CD4-positive, alpha-beta T cell (primary cell): ENCODE data around the gene PAK1. TPM values are rescaled to one million over a fixed set of nuclear protein-coding genes. Genes with fewer than 3 reads are reported as not detected.

ENCODE experiments used
- ATAC-seq: fragments of 200-7000 bp; cut with Tn5 transposase; one replicate; pipeline ENCODE4 v1.10.0; 2022; ENCODE audit warnings: mild to moderate bottlenecking; ENCODE audit not compliant: poor library complexity
- CTCF ChIA-PET: fragments of 350-600 bp; sonication (Branson Sonifier 250); formaldehyde crosslinking; loops from one replicate; lab custom pipeline; 2021; ENCODE audit warnings: antibody characterized with exemption, inconsistent platforms; lab: Charles Lee
- POLR2A ChIA-PET: fragments of 350-600 bp; sonication (Branson Sonifier 250); formaldehyde crosslinking; loops from one replicate; lab custom pipeline; 2021; ENCODE audit warnings: antibody characterized with exemption, inconsistent platforms; lab: Charles Lee
- DNase-seq, 14 experiments: peaks; one replicate each; pipeline ENCODE4 v3.0.0-alpha.2; 2013 to 2020; ENCODE audit warnings: mixed read lengths in 2 of 14
- H3K27ac ChIP-seq, 2 donors: one replicate each; pipeline versions ENCODE4 v1.5.1 to v1.7.0; 2013; ENCODE audit warnings: low read length in 2 of 2, low read depth in 1 of 2, mild to moderate bottlenecking in 1 of 2
- H3K27me3 ChIP-seq, 2 experiments: 1 replicate in 1 of 2; 2 replicates in 1 of 2; pipeline versions ENCODE4 v1.6.1 to v1.7.0; 2013; ENCODE audit warnings: low read length in 2 of 2, control low read depth in 1 of 2, mild to moderate bottlenecking in 1 of 2, moderate library complexity in 1 of 2; ENCODE audit not compliant: insufficient read depth in 2 of 2, control insufficient read depth in 1 of 2
- H3K36me3 ChIP-seq: one replicate; pipeline ENCODE4 v1.6.1; 2013; ENCODE audit warnings: low read length, control low read depth; ENCODE audit not compliant: insufficient read depth
- H3K4me1 ChIP-seq: one replicate; pipeline ENCODE4 v1.6.1; 2013; ENCODE audit warnings: low read length, control low read depth; ENCODE audit not compliant: insufficient read depth
- H3K4me3 ChIP-seq: one replicate; pipeline ENCODE4 v1.5.1; 2013; ENCODE audit warnings: mild to moderate bottlenecking, low read length, moderate library complexity
- H3K9me3 ChIP-seq, 2 experiments: 1 replicate in 1 of 2; 2 replicates in 1 of 2; pipeline versions ENCODE4 v1.6.1 to v1.7.0; 2013; ENCODE audit warnings: low read length in 2 of 2, mild to moderate bottlenecking in 2 of 2, control low read depth in 1 of 2, moderate library complexity in 1 of 2; ENCODE audit not compliant: control insufficient read depth in 1 of 2, insufficient read depth in 1 of 2
- H3K27ac Mint-ChIP-seq: one replicate; pipeline ENCODE4 v1.8.0; 2020; ENCODE audit warnings: mixed read lengths
- H3K27me3 Mint-ChIP-seq: one replicate; pipeline ENCODE4 v1.8.0; 2021; ENCODE audit warnings: mixed read lengths
- H3K36me3 Mint-ChIP-seq: one replicate; pipeline ENCODE4 v1.8.0; 2021; ENCODE audit warnings: low read depth, mixed read lengths
- H3K4me1 Mint-ChIP-seq: one replicate; pipeline ENCODE4 v1.8.0; 2021; ENCODE audit warnings: low read depth, mixed read lengths
- H3K4me3 Mint-ChIP-seq: one replicate; pipeline ENCODE4 v1.8.0; 2020; ENCODE audit warnings: mild to moderate bottlenecking, mixed read lengths
- H3K9me3 Mint-ChIP-seq: one replicate; pipeline ENCODE4 v1.8.0; 2020; ENCODE audit warnings: mixed read lengths
- intact Hi-C, 2 experiments: fragments of 100-400 bp; cut with DNase I in 1 of 2; cut with micrococcal nuclease in 1 of 2; formaldehyde crosslinking; loops; one replicate each; pipeline versions ENCODE4 v1.15.1 to v1.9.0; 2023 to 2025; cut with DNase I, micrococcal nuclease
- total RNA-seq, 174 experiments: library from RNA in 2 of 174; stranded (reverse) in 2 of 174; gene quantifications; one replicate each; pipeline ENCODE4 v1.2.3 and lab custom pipeline; 2021 to 2026
- TF ChIP-seq, protein P1 (sequence below): fragments of 200-600 bp; IDR thresholded peaks from one replicate; pipeline ENCODE4 v1.8.0; 2022; ENCODE audit warnings: antibody characterized with exemption, mild to moderate bottlenecking

The PAK1 gene
- total RNA-seq, 2 experiments from 2014 or later = 6.9 to 12.6 TPM

DNA sequence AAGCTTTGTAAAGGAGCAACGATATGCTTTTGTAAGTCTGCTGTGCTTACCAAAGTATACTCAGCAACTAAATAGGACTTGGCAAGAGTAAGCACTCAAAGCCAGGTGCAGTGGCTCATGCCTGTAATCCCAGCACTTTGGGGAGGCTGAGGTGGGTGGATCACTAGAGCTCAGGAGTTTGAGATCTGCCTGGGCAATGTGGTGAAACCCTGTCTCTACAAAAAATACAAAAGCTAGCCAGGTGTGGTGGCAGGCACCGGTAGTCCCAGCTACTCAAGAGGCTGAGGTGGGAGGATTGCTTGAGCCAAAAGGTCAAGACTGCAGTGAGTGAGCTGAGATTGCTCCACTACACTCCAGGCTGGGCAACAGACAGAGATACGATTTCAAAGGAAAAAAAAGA is 67.5 kb downstream of the PAK1 start:
- Mint-ChIP-seq H3K9me3 (no peaks in the 10 kb centered on the region), H3K4me3 (no peak overlapping the region), H3K27ac (no peak overlapping the region), H3K4me1 (peaks cover 29% of the 10 kb centered on the region), H3K27me3 (no peaks in the 10 kb centered on the region), H3K36me3 (no peaks in the 10 kb centered on the region)
- DNase-seq (no peak), ATAC-seq (no peak)
- POLR2A ChIA-PET = no interaction called here
- TF ChIP-seq, protein P1, sequence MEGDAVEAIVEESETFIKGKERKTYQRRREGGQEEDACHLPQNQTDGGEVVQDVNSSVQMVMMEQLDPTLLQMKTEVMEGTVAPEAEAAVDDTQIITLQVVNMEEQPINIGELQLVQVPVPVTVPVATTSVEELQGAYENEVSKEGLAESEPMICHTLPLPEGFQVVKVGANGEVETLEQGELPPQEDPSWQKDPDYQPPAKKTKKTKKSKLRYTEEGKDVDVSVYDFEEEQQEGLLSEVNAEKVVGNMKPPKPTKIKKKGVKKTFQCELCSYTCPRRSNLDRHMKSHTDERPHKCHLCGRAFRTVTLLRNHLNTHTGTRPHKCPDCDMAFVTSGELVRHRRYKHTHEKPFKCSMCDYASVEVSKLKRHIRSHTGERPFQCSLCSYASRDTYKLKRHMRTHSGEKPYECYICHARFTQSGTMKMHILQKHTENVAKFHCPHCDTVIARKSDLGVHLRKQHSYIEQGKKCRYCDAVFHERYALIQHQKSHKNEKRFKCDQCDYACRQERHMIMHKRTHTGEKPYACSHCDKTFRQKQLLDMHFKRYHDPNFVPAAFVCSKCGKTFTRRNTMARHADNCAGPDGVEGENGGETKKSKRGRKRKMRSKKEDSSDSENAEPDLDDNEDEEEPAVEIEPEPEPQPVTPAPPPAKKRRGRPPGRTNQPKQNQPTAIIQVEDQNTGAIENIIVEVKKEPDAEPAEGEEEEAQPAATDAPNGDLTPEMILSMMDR = no peak
- no peak overlapping the region for H3K27ac ChIP-seq
- no peaks in the 10 kb centered on the region for H3K9me3 ChIP-seq
- intact Hi-C loops = no loop called here
- H3K4me1 ChIP-seq = peaks cover 10% of the 10 kb centered on the region
- H3K27me3 ChIP-seq = no peaks in the 10 kb centered on the region
- H3K36me3 ChIP-seq = no peaks in the 10 kb centered on the region
- CTCF ChIA-PET = interaction anchor here (0.5 to 1.1 kb wide), 2 partner anchors 12 to 136 kb away, joined by 3 to 4 read pairs; no protein-coding TSS in a partner anchor
- H3K4me3 ChIP-seq = no peak overlapping the region

DNA sequence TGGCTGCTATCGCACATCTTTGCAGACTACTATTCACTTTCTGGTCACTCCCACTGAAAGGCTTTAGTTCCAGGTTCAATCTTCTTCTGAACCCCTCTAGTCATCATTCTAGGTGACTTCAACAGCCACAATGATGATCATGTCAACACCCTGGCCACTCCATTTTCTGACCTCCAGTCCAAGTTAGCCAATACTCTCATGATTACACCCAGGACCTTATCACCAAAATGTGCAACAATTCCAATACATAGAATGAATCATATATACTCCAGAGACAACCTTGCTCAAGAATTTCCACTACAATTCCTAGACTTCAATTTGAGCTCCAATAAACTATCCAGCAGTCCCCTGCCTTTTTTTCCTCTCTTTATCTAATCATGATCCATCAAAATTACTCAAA is 70.7 kb downstream of the PAK1 start:
- CTCF ChIA-PET = interaction anchor here (1.4 kb wide), 1 partner anchor 32 kb away, joined by 3 read pairs; no protein-coding TSS in a partner anchor
- TF ChIP-seq, protein P1 = no peak
- Histone ChIP-seq H3K4me1 (no peaks in the 10 kb centered on the region), H3K27ac (no peak overlapping the region), H3K4me3 (no peak overlapping the region), H3K27me3 (no peaks in the 10 kb centered on the region), H3K36me3 (no peaks in the 10 kb centered on the region), H3K9me3 (no peaks in the 10 kb centered on the region)
- Mint-ChIP-seq H3K36me3 (no peaks in the 10 kb centered on the region), H3K27ac (no peak overlapping the region), H3K9me3 (no peaks in the 10 kb centered on the region), H3K27me3 (no peaks in the 10 kb centered on the region), H3K4me1 (peaks cover 9% of the 10 kb centered on the region), H3K4me3 (no peak overlapping the region)
- ATAC-seq (no peak), DNase-seq (no peak)
- intact Hi-C loops = no loop called here
- POLR2A ChIA-PET = no interaction called here

DNA sequence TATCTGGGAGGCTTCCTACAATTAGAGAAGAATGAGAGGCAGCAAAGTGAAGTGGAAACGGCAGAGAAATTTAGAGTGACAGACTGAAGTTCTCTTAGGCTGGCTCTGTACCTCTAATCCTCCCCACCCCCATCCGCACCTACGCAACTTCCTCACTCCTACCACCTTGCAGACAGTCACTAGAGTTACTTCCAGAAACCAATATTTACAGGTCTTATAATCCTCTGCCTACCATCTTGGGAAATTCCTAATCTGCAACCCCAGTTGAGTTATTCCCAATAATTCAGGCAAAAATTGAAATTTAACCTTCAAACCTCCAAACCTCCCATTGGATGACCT is 71.7 kb downstream of the PAK1 start:
- DNase-seq (no peak), ATAC-seq (peak; percentile 41)
- H3K27me3 Mint-ChIP-seq = no peaks in the 10 kb centered on the region
- POLR2A ChIA-PET = interaction anchor here (0.8 kb wide), 1 partner anchor 27 kb away, joined by 3 read pairs; no protein-coding TSS in a partner anchor
- H3K4me1 ChIP-seq = no peaks in the 10 kb centered on the region
- H3K4me3 Mint-ChIP-seq = no peak overlapping the region
- H3K36me3 Mint-ChIP-seq = no peaks in the 10 kb centered on the region
- intact Hi-C loops = no loop called here
- H3K27me3 ChIP-seq = no peaks in the 10 kb centered on the region
- H3K27ac ChIP-seq = no peak overlapping the region
- H3K9me3 ChIP-seq = no peaks in the 10 kb centered on the region
- TF ChIP-seq, protein P1 = no peak
- H3K36me3 ChIP-seq = no peaks in the 10 kb centered on the region
- peaks cover 4% of the 10 kb centered on the region for H3K4me1 Mint-ChIP-seq
- CTCF ChIA-PET = no interaction called here
- H3K4me3 ChIP-seq = no peak overlapping the region
- H3K27ac Mint-ChIP-seq = no peak overlapping the region
- H3K9me3 Mint-ChIP-seq = no peaks in the 10 kb centered on the region
